Right cardiac atrium (tissue), 5 donors: ENCODE results near the gene MYCBPAP. TPM values are rescaled to one million over a fixed set of nuclear protein-coding genes. Genes with fewer than 3 reads are reported as not detected.
"Not testable (repeated sequence)": the region's sequence is repeated elsewhere in the genome, so short reads cannot be mapped to it uniquely, and the experiment has no call there.

ENCODE experiments used
- ATAC-seq, 2 donors: fragments of 200-7000 bp; cut with Tn5 transposase; one replicate each; pipeline versions ENCODE4 v1.8.0 to v1.9.1; 2020; ENCODE audit warnings: moderate library complexity in 2 of 2, mild to moderate bottlenecking in 1 of 2
- DNase-seq, 3 donors: peaks; one replicate each; pipeline ENCODE4 v3.0.0-alpha.2; 2020
- H3K27ac ChIP-seq: one replicate; pipeline ENCODE4 v1.5.1; 2013; ENCODE audit warnings: mild to moderate bottlenecking, low read length, control low read depth, moderate library complexity
- H3K27me3 ChIP-seq: one replicate; pipeline ENCODE4 v1.6.1; 2013; ENCODE audit not compliant: control insufficient read depth, insufficient read depth
- H3K4me1 ChIP-seq: one replicate; pipeline ENCODE4 v1.6.1; 2013; ENCODE audit warnings: low read length; ENCODE audit not compliant: control insufficient read depth, insufficient read depth
- H3K4me3 ChIP-seq: one replicate; pipeline ENCODE4 v1.5.1; 2013; ENCODE audit warnings: low read length, control low read depth
- H3K9me3 ChIP-seq: one replicate; pipeline ENCODE4 v1.6.1; 2013; ENCODE audit warnings: low read length; ENCODE audit not compliant: control insufficient read depth
- WGBS: extraction: QIAGEN DNeasy Blood & Tissue Kit; methylation state at CpG from one replicate; pipeline ENCODE4 v1.1.7; 2013; 5-methylcytosine and 5-hydroxymethylcytosine counted together
- intact Hi-C, 4 donors: fragments of 100-400 bp; cut with DNase I; formaldehyde crosslinking; loops; one replicate each; pipeline versions ENCODE4 v1.11.0 to v1.14.0; 2022 to 2023
- polyA plus RNA-seq: library from polyadenylated mRNA; stranded (reverse); fragments of 200-250 nt; gene quantifications from one replicate; pipeline ENCODE4 v1.2.3, GENCODE V29; 2013
- total RNA-seq, 4 donors: library from RNA; stranded (reverse); fragmentation: NEBNext Ultra II Directional; extraction: Animal tissue kit (Norgen Biotek cat#: 25700); gene quantifications; one replicate each; pipeline ENCODE4 v1.2.1, GENCODE V29; 2021
- donor health status: healthy with polysubstance abuse.
- donor health status: DM: no; HTN: yes; CAD: no.
- donor health status: DM: no; HTN: no; CAD: no.
- donor health status: DM: no; HTN: yes; CAD: no; lungs with severe emphysema.
- donor health status: DM: yes; HTN: yes; CAD: no.

The MYCBPAP gene
- total and polyA plus RNA-seq, 5 donors = 0.57 to 1.9 (median 0.88) TPM

- not testable (repeated sequence) for ATAC-seq, H3K9me3 ChIP-seq, H3K4me3 ChIP-seq, H3K27ac ChIP-seq, DNase-seq, H3K4me1 ChIP-seq, H3K27me3 ChIP-seq
- intact Hi-C loops = loop anchor here in 2 of 4 donors (10.0 kb wide), 1 partner anchor 108 kb away; no protein-coding TSS in a partner anchor
- WGBS = 91% methylated on average over 13 of the region's 13 CpGs
Measured at GRCh38 chr17:50472761-50473161, 35.5 kb upstream of the MYCBPAP start.

GRCh38 chr17:50473901-50474300, 34.3 kb upstream of the MYCBPAP start:
- no peak for ATAC-seq
- no peak for DNase-seq
- H3K4me1 ChIP-seq = no peaks in the 10 kb centered on the region
- H3K9me3 ChIP-seq = no peaks in the 10 kb centered on the region
- WGBS = 87% methylated on average over 11 of the region's 11 CpGs
- H3K4me3 ChIP-seq = no peak overlapping the region
- intact Hi-C loops = loop anchor here in 2 of 4 donors (10.0 kb wide), 1 partner anchor 109 kb away; no protein-coding TSS in a partner anchor
- no peaks in the 10 kb centered on the region for H3K27me3 ChIP-seq
- no peak overlapping the region for H3K27ac ChIP-seq

- H3K4me1 ChIP-seq = peaks cover under 1% of the 10 kb centered on the region
- intact Hi-C loops = loop anchor here in 2 of 4 donors (10.0 kb wide), 1 partner anchor 110 kb away; no protein-coding TSS in a partner anchor
- no peak overlapping the region for H3K4me3 ChIP-seq
- no peaks in the 10 kb centered on the region for H3K27me3 ChIP-seq
- no peak for DNase-seq
- 54% methylated on average over 6 of the region's 6 CpGs for WGBS
- H3K27ac ChIP-seq = no peak overlapping the region
- no peak for ATAC-seq
- H3K9me3 ChIP-seq = no peaks in the 10 kb centered on the region
Measured at GRCh38 chr17:50474523-50474922, 33.7 kb upstream of the MYCBPAP start.

GRCh38 chr17:50475362-50475761, 32.9 kb upstream of the MYCBPAP start:
- Histone ChIP-seq H3K4me1 (peaks cover 3% of the 10 kb centered on the region), H3K27ac (no peak overlapping the region), H3K4me3 (no peak overlapping the region), H3K27me3 (no peaks in the 10 kb centered on the region), H3K9me3 (no peaks in the 10 kb centered on the region)
- intact Hi-C loops = loop anchor here in 2 of 4 donors (10.0 kb wide), 1 partner anchor 111 kb away; no protein-coding TSS in a partner anchor
- ATAC-seq = no peak
- DNase-seq = no peak
- 83% methylated on average over 4 of the region's 4 CpGs for WGBS

GRCh38 chr17:50475775-50476544, 32.3 kb upstream of the MYCBPAP start:
- H3K27me3 ChIP-seq, H3K4me1 ChIP-seq, H3K27ac ChIP-seq, H3K9me3 ChIP-seq, H3K4me3 ChIP-seq, ATAC-seq, DNase-seq: not testable (repeated sequence)
- intact Hi-C loops = loop anchor here in 2 of 4 donors (10.0 kb wide), 1 partner anchor 111 kb away; no protein-coding TSS in a partner anchor
- 29% methylated on average over 28 of the region's 33 CpGs for WGBS

- DNase-seq (no peak), ATAC-seq (no peak)
- Histone ChIP-seq H3K27ac (no peak overlapping the region), H3K4me1 (peaks cover 3% of the 10 kb centered on the region), H3K9me3 (no peaks in the 10 kb centered on the region), H3K27me3 (no peaks in the 10 kb centered on the region), H3K4me3 (no peak overlapping the region)
- intact Hi-C loops = loop anchor here in 2 of 4 donors (10.0 kb wide), 1 partner anchor 112 kb away; no protein-coding TSS in a partner anchor
- WGBS = 74% methylated on average over 18 of the region's 18 CpGs
Measured at GRCh38 chr17:50476545-50477315, 31.5 kb upstream of the MYCBPAP start.

GRCh38 chr17:50477976-50478375, 30.3 kb upstream of the MYCBPAP start:
- intact Hi-C loops = loop anchor here in 2 of 4 donors (10.0 kb wide), 1 partner anchor 113 kb away; no protein-coding TSS in a partner anchor
- Histone ChIP-seq H3K9me3 (no peaks in the 10 kb centered on the region), H3K4me1 (peaks cover 3% of the 10 kb centered on the region), H3K27ac (peak overlapping the region; percentile 53), H3K4me3 (no peak overlapping the region), H3K27me3 (no peaks in the 10 kb centered on the region)
- 69% methylated on average over 7 of the region's 7 CpGs for WGBS
- no peak for ATAC-seq
- peak in 1 of 3 donors; percentile 63 for DNase-seq

GRCh38 chr17:50478391-50479381, 29.6 kb upstream of the MYCBPAP start, which contains the start of gene RSAD1:
Gene RSAD1, plus strand, starts transcription at chr17:50478860. Its CDS starts 25 bp downstream, at chr17:50478885.
- peak within 1 kb of the TSS; percentile 53 for H3K27ac ChIP-seq
- DNase-seq = peak; percentile 88 to 95 (median 95)
- no peaks in the 10 kb centered on the region for H3K27me3 ChIP-seq
- H3K9me3 ChIP-seq = no peaks in the 10 kb centered on the region
- peak within 1 kb of the TSS; percentile 60 for H3K4me3 ChIP-seq
- peak; percentile 91 for ATAC-seq
- WGBS = 2% methylated on average over 75 of the region's 75 CpGs
- peaks cover 3% of the 10 kb centered on the region for H3K4me1 ChIP-seq
- intact Hi-C loops = loop anchor here in 2 of 4 donors (10.0 kb wide), 1 partner anchor 114 kb away; no protein-coding TSS in a partner anchor

- DNase-seq (peak; percentile 82 to 90 (median 89)), ATAC-seq (peak; percentile 56 to 68)
- intact Hi-C loops = loop anchor here (5.0 to 10.0 kb wide), 6 partner anchors 53 to 205 kb away; partner anchors contain the start of gene EPN3 (in 3 of the 4)
- Histone ChIP-seq H3K27me3 (no peaks in the 10 kb centered on the region), H3K27ac (no peak overlapping the region), H3K4me3 (peak overlapping the region; percentile 60), H3K4me1 (peaks cover 3% of the 10 kb centered on the region), H3K9me3 (no peaks in the 10 kb centered on the region)
- 16% methylated on average over 19 of the region's 19 CpGs for WGBS
Measured at GRCh38 chr17:50479522-50480141, 28.6 kb upstream of the MYCBPAP start.
